ENCODE data around the gene MLLT3. TPM values are rescaled to one million over a fixed set of nuclear protein-coding genes. Genes with fewer than 3 reads are reported as not detected.

The MLLT3 gene
- polyA plus RNA-seq, 5 donors: 21.3 to 39.8 (median 37.7) TPM

DNA sequence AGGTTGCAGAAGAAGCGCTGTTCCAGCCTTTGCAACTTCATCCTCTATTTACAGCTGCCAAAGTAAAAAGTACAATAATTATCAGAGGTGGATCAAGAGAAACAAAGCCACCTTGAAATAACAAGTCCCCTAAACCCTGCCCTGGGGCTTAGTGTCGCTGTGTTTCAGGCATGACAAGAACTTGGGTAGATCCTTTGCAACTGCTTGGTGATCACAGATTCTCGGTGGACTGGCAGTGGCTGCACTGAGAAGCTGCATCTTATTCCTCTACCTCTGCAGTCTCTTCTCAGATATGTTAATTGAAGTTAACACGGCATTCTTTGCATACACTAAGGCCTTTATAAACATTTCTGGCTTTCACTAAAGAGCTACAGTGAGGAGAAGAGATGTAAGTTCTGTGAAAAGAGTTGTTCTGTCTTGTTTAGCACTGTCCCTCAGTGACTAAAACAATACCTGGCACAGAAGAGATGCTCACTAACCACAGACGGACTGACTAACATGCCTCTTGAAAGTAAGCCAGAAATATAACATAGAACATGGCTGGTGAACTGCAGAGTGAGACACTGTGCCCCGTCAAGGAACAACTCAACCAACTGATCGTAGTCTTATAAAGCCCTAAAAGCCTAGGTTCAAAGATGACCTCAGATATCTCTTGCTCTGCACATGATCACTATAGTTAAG, 144.2 kb downstream of the MLLT3 start:
- DNase-seq: no peak

DNA sequence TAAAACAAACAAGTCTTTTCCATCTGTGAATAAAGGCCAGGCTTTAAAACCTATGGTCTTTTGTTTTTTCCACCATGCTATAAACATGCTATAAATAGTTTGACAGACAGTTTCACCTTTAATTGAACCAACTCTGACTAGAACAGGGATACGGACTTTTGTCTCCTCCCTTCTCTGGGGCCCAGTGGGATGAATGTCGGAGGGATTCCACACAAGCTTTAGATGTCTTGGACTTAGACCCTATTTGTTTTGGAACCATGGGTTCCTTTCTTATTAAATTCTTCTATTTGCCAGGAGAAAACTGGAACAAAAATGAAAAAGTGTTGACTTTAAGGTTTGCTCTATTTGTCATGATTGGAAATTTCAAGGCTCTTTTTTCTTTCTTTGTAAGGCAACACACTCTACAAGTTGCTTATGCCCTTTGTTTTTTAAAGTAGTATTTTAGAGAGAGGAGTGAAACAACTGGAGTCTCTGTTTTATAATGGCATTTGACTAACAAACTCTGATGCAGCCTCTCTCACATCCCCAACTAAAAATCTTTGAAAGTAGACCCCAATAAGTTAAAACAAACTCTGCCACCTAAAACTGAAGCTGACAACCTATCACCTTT, 145.3 kb downstream of the MLLT3 start:
- DNase-seq: no peak

DNA sequence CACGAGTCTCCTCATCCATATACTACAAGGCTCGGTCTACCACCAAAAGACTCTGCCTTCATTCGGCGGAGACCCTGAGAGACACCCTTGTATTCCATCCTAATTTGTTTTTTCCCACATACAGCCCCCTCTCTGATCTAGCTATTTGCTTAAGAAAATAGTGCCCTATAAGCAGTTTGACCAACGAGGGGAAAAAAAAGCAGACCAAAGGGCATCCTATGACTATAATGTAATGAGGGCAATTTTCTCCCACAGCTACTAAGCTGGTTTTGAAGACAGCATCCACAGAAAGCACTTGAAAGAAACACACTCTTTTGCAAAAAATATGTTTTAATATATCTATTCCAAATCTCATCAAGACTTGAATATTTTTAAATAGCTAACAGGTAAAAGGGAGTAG, 147.8 kb downstream of the MLLT3 start:
- DNase-seq: no peak

DNA sequence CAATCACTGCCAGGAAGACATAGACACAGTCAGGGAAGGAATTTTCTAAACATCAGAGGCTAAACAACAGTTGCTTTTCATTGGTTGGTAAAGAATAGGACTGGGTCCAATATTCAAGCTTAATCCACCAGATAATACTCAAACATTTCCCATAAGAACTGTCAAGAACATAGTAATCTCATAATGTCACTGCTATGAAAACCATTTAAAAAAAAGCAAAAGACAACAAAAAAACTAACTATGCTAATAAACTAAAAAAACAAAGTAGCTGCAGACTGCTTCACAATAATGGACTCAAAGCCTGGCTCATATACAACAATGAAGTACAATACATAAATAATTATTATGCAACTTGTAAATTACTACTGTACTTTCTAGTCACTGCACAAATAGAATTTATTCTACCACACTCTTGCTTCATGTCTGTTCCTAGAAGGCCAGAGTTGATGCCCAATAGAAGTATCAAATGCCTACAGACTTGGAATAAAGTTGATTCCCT, 148.7 kb downstream of the MLLT3 start:
- DNase-seq: peak; percentile 28 to 45

DNA sequence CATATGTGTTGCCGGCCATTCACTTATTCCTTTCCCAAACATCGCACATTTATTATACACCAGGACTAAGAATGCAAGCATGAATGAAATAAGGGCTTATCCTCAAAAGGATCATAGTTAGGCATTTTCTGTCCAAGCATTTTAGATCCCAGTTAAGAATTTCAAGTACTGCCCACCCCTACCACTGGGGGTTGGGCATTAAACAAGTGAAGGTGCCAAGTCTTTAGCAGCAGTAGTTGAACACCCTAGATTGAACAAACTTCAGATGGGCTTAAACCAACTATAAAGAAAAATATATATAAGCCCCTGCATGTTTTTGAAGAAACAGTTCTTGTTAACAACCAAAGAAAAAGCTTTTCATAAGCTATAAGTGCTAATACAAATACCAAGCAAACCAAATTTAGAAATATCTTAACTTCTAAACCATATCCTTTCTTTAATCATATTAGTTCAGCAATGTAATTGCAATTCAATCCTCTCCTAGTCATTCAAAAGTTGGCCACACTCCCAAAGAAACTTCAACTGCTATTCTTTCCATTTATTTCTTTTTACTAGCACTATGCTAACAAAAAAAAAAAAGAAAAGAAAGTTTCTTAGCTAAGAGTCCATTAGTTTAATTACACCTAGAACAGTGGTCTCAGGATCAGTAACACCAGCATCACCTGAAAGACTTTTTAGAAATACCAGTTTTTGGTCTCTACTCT, 149.8 kb downstream of the MLLT3 start:
- no peak for DNase-seq

DNA sequence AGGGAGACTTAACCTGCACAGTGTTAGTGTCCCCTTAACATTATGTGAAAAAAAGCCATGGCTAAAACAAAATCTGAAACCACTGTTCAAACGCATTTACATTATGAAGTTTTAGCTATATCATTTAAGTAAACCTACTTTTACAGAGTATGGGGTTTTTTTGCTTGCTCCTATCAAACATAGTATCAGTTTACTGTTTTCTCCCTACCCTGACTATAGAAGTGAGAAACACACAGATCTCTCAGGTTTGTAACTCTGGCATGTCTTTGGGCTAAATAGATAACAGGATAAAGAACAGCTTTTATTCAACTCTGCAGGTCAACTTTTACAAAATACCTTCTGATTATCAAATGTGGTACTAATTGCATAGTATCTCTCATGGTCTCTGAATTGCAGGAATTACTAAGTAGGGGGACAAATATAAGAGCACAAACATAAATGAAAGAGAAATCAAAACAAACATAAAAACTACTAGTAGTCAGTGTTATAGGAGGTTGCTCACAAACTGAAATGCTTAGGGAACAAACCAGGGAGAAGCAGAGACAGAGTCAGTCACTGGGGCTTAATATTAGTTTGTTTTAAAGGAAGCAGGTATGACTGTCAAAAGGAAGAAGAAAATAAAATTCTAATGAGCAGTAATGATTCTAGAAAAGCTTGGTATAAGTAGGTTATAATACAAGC, 155.8 kb downstream of the MLLT3 start:
- DNase-seq: no peak

DNA sequence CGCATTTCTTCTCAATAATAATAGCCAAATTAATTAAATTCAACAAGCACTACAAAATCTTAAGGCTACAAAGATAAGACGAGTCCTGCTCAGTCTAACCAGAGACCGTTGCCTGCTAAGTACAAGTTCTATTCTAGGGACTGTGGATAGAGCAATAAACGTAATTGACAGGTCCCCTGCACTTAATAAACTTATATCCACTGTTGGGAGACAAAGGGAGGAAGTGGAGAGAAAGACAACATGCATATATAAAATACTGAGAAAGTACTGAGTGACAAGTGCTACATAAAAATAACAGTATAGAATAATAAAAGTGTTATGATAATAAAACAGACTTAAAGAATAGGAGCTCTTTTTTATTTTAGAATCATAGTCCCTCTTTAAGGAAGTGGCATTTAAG, 158.1 kb downstream of the MLLT3 start:
- no peak for DNase-seq

DNA sequence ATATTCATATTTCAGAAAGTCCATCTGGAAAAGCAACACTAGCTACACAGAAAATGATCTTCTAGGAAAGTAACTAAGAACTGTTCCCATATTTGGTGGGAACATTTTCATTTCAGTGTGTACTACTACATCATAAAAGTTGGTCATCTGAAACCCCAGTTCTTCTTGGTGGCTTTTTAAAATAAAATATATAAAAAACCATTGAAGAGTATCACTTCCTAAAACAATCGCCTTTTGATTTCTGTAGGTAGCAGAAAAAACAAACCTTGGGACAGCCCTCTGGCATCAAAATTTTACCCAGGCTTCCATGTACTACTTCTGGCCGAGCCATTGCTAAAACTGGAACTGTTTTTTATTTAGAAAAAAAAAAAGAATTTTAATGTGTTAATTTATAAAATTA, 158.5 kb downstream of the MLLT3 start:
- DNase-seq: no peak

DNA sequence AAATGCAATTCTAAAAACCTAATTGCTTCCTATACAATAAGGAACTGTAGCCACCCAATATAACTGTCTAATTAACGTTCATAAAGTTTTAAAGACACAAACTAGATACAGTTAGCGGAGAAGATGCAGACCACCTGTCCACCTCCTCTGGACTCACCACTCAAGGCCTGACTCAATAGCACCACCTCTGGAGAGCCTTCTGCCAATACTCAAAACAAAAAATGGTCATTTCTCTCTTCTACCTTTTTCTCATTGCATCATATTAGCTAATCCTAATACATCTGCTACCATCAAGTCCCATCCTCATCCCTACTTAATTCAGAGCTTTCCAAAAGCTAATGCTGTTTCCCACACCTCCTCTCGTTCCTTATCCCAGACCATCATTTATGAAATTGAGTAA, 159.9 kb downstream of the MLLT3 start:
- no peak for DNase-seq

DNA sequence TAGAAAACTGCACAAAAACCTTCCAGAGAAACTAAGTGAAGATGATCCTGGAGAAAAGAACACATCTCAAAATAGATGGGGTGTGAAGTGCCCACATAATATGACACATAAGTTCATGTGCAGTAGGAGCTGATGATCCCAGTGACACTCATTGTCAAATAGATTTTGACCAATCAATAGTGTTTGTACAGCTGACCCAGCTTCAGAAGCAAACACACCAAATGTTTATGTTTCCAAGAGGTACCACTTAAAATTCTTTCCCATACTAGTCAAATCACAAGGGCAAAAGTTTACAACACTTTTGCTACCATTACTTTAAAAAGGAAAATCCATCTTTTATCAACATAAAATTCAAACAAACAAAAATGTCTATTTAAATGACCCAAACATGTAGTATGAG, 175.0 kb downstream of the MLLT3 start:
- DNase-seq: no peak

DNA sequence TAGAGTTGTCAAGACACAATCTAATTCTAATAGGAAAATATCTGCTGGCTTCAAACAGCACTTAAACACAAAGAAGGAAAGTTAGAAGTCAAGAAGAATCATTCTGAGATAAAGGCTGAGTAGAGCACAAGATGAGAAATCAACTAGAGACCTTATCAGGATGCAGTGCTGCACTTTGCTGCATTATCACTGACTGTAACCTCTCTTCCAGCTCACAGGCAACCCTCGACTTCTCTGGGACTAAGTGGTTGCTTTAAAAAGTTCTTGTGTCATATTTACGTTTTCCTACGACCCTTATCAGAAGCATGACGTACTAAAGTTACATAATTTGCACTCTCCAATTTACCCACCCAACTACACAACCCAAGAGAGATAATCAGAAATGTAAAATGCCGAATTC, 176.1 kb downstream of the MLLT3 start:
- DNase-seq: no peak

DNA sequence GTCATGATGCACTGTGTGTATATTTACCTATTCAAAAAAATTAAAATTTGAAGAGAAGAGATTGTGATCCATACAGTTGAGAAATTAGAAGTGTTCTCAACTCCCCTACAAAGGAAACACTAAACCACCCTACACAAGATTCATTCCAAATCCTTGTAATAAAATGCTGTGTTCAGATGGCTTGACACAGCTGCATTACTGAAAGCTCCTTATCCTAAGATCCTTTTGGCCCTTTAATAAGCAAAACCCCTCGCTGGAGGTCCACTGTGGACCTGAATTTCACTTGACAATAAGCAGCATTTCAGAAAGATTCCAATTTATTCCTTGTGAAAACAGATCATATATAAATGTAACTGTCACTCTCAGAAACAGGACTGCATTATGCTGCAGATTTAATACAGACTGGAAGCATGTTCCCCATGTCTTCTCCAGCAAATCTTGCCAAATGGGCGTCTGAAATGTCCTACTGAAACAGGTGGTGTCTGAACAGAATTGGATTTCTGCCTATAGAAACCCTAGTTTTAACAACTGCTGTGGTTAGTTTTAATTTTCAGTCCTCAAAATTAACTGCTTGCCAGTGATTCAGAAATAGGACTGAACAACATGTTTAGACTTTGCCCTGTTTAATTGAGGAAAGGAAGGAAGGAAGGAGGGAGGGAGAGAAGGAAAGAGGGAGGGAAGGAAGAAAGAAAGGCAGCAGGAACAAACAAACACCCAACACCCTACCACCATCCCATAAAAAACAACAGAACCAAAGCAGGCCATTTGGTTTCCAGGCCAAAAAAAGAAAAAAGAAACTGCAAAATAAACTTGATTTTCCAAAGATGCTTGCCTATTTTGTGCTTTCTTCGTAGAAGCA, 179.6 kb downstream of the MLLT3 start:
- DNase-seq: no peak

DNA sequence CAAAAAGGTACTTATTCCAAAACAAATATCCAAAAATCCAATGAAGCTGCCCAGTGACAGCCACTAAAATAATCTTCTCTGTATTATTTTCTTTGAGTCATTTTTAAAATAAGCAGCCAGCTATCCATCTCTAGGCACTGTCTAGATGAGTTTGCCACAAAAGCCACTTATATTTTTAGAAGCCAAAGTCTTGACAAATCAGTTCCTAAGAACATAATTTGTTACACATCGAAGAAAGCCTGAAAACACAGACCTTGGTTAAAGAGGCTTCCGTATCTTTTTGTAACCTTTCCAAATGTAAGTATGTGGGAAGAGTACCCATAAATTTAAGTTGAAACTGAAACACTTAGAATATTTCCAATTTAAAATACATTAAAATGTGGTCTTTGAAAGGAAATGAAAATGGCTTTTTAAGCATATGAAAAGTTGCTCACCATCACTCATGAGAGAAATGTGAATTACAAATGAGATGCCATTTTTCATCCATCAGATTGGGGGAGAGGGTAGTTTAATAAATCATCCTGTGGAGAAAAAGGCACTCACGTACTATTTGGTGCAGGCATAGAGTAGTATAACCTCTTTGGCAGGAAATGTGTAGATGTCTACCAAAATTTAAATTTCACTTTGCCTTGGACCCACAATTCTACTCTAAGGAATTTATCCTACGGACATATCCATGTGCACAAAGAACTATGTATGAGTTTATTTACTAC, 180.4 kb downstream of the MLLT3 start:
- no peak for DNase-seq

DNA sequence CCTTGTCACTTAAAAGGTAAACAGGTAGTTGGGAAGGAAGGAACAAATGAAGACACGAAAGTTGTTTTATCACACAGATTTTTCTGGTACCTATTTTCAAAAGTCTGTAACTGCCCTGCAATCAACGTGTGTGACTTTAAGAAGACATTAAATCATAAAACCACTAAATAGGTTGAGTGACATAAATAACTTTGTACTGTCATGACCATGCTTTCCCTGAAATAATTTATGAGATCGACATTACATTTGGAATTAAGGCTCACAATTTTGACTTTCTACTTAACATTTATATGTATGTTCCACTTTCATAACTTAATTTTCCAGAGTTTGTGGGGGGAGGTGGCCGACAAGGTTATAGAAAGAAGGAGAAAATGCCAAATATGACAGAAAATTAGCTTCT, 181.1 kb downstream of the MLLT3 start:
- no peak for DNase-seq

DNA sequence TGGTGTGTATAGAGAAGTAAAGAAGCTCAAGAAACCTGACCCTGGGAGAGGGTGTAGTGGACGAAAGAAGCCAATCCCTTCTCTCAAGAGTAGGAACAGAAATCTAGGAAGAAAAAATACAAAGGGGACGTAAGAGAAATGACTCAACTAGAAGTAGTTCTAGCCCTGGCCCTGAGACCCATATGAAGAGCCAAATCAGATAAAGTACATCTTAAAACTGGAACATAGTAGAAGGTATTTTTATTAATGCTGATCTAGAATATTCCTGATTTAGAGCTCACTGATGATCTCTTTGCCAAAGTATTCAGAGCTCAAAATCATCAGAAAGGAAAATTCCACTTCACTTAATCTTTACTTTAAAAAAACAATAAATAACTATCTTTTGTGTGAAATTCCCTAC, 184.8 kb downstream of the MLLT3 start:
- DNase-seq: no peak

DNA sequence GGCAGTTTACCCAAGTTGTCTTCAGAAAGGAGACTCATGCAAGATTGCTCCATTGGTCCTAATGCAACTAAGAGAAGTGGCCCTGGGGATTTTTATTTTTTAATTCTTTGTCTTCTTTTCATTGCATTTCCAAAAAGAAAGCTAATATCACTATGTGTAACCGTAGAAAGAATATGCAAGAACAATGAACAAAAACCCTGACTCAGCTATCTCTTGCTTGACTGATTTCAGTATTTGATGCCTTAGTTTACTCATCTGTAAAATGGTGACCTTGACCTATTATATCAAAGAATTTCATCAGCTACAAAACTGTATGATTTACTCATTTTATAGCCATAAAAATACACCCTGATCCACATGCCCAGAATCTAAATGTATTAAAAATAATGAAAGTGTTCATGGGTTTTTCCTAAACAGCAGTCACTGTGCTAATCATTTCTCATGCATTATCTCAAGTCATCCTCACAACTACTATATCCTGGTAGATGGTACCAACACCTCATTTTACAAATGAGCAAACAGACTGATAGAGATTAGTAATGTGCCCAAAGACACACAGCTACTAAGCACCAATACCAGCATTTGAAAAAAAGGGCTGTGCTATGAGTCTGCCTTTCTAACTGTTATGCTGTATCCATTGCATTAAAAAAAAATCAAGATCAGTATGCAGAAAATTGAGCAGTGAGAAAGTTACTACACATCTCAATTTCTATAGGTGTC, 185.7 kb downstream of the MLLT3 start:
- DNase-seq: no peak

DNA sequence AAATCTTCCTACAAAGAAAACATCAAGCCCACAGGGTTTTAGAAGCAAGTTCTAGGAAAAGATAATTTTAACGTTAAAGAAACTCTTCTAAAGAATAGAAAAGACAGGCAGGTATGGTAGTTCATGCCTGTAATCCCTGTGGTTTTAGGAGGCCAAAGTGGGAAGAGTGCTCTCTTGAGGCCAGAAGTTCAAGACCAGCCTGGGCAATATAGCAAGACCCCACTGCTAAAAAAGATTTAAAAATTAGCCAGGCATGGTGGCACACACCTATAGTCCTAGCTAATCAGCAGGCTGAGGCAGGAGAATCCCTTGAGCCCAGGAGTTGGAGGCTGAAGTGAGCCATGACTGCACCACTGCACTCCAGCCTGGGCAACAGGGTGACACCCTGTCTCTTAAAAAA, 193.3 kb downstream of the MLLT3 start:
- no peak for DNase-seq

DNA sequence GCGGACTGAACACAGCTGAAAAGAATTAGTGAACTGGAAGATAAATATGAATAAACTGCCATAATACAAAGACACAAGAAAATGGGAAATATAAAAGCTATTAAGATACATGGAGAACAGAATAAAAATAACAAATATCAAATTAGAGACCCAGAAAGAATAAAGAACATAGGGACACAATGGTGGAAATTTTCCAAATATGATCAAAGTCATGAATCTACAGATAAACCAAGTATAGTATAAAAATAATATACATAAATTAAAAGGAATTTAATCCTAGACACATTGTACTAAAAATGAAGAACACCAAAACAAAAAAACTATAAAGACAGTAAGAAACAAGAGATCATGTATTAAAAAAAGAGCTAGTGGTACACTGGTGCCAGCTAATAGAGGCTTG, 194.9 kb downstream of the MLLT3 start:
- DNase-seq: no peak

DNA sequence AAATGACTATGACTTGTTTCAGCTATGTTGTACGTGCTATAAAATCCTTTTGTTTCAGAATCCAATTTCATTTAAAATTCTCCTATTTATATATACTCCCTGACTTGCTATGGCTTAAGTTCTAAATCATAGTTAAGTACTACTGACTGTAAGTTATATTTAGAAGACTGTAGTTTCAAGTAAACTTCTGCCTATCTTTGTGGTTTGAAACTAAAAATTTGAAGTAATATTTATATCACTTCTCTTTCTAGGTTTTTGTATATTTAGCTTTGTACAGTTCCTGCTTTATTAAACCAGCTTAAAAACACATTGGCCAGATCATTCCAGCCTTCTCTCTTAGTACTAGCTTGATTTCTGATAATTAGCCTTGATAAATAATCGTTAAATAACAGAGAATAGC, 196.3 kb downstream of the MLLT3 start:
- DNase-seq: no peak

DNA sequence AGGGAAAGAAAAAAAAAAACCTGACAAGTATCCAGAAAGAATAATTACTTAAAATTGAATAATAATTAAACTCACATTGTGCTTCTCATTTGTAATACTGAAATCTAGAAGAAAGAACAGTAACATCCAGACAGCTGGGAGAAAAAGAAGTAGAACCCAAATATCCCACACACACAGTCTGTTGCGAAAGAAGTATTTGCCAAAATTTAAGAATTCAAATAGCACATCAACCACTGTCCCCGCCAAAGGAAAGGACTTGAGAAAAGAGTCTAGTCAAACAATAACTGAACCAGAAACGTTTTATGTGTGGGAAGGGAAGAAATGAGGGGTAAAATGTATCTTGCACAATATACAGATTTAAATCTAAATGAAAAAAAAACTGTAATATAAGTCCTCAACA, 202.8 kb downstream of the MLLT3 start:
- DNase-seq: no peak
